HG03139 (cell line): ENCODE results near the gene RHBDD1.

Experiments
- ATAC-seq: cut with Tn5 transposase; IDR thresholded peaks from one replicate; pipeline ENCODE4 v1.9.1; 2021; ENCODE audit not compliant: unreplicated experiment

RHBDD1 gene

DNA sequence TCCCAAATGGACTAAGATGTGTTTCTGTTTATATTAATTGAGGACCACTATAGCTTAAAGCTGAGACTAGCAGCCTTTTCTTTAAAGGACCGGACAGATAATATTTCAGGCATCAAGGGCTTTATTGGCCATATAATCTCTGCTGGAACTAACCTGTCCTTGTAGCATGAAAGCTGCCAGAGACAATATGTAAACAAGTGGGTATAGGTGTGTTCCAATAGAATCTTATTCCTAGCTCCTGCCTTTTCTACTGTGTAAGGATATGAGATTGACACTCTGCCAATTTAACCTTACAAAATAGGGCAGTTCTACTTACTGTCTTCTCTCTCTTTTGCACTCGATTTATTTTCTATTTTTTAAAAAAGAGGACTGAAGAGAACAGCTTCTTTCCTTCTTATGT is 74.0 kb downstream of the RHBDD1 start:
- no peak for ATAC-seq

- no peak for ATAC-seq
These were observed 74.5 kb downstream of the RHBDD1 start for GRCh38 chr2:226910384-226910783.

GRCh38 chr2:226911932-226912331 is 76.1 kb downstream of the RHBDD1 start:
- ATAC-seq: no peak

- ATAC-seq: no peak
These were observed 77.8 kb downstream of the RHBDD1 start for GRCh38 chr2:226913641-226914040.

GRCh38 chr2:226915846-226916360 is 80.0 kb downstream of the RHBDD1 start:
- no peak for ATAC-seq

GRCh38 chr2:226916669-226917068 is 80.8 kb downstream of the RHBDD1 start:
- peak; percentile 84 for ATAC-seq

DNA sequence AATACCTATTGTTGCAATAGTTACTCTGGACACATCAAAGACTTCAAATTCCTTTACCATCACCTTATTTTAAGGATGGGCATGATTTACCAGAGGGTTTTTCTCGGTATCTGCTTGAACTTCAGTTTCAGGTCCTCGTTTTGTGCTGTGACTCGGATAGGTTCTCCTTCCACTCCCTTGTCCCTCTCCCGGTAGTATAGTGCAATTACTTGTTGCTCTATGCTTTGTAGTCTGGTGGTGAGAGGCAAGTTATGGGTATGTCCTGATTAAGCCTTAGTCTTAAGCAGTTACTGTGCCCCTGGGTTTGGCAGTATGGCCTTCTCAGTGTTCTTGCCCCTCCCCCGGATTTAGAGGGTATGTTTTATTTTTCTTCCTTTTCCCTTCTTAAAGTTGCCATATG is 96.6 kb downstream of the RHBDD1 start:
- peak; percentile 98 for ATAC-seq

- ATAC-seq: no peak
These were observed 98.8 kb downstream of the RHBDD1 start for GRCh38 chr2:226934546-226935201.

DNA sequence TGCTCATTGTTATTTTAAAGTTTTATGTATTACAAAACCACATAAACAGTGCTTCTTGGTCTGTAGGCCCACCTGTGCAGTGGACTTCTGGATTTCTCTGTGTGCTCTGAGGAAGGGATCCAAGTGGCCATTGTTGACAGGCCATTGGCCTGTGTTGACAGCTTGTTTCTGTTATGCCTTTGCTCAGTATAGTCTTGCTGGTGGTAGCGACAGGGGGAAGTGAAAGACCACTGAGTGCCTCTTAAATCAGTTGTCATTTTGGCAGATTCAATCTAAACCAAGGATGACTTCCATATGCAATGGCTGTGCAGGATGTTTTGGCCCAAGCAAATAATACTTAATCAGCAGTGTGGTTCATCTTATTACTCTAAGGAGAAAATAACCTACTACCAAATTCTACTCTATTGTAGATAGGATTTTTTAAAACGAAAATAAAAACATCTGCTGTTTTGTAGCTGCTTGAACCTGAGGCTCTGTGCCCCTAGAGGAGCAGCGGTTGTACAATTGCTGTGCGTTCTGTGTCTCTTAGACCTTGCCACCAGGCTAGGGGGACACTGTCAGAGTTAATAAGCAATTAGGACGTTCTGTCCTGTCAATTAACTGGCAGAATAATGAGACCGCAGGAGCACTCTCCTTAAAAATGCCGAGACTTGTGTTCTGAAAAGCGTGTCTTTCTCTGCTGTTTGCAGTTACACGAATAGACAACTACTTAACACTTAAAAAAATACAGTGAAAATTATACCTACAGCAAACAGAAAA is 108.2 kb downstream of the RHBDD1 start:
- ATAC-seq: peak; percentile 77

DNA sequence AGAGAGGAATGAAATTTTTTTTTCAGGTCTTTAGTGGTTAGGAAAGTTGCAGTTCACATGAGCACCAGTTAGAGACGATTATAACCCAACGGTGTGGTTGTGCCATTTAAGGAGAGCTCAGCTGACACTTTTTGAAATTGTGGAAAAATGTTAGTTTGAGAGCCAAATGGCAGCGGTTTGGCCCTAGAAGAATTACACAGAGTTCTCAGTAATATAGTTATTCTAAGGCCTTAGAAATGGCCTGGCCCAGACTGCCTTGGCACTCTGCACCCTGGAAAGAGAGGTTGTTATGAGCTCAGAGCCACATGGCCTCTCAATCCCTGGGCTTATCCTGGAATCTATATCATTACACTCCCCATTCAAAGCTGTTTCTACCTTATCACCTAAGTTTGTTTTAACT is 117.4 kb downstream of the RHBDD1 start:
- ATAC-seq: no peak

GRCh38 chr2:226953826-226954225 is 118.0 kb downstream of the RHBDD1 start:
- no peak for ATAC-seq

GRCh38 chr2:226956659-226957058 is 120.8 kb downstream of the RHBDD1 start:
- ATAC-seq: no peak

DNA sequence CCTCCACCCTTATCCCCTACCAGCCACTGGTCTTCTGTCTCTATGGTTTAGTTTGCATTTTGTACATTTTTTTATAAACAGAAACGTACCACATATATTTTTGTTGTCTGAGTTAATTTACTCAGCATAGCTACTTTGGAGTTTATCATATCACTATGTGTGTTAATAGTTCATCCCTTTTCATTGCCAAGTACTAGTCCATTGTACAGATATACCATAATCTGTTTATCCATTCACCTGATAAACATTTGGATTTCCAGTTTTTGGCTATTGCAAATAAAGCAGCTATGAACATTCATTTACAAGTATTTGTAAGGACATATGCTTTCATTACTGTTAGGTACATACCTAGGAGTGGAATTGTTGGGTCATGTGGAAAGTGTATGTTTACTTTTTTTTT is 123.6 kb downstream of the RHBDD1 start:
- ATAC-seq: no peak

DNA sequence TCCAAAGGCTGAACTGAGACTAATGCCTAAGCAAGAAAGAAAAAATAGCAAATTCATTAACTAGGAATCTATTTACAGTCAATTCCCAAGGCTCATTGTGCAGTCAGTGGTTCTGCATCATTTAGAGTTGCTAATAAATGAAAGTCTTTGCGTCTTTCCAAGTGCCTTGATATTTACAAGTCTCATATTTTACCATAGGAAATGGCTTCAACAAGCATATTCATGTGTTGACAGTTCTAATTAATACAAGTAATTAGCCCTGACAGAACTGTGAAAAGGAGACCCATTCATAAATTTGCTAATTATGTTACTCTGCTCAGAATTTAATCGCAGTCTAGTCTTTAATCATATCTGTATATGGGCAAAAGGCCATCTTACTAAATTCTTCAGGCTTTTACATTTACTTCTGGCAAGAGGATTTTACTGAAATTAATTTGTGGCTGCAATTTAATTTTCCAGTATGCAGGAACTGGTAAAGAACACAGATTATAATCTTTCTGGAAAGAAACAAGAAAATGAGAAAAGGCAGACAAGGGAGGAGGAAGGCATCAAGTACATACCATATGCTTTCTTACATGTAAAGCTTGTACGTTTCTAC is 126.4 kb downstream of the RHBDD1 start:
- ATAC-seq: no peak

GRCh38 chr2:226963528-226963927 is 127.7 kb downstream of the RHBDD1 start:
- ATAC-seq: no peak

DNA sequence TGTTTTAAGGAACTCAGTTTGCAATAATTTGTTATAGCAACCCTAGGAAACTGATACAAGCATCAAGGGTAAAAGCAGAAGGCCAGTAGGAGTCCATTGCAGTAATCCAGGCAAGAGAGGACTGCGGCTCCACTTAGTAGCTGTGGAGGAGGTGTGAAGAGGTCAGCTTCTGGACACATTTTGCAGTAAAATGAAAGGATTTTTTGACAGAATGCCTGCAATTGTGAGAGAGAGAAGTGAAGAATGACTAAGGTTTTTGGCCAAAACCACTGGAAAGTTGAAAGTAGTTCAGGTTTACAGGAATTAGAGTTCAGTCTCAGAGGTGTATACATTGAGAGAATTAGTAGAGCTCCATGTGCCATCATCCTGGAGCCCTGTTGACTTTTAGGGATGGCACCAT is 129.5 kb downstream of the RHBDD1 start:
- no peak for ATAC-seq

DNA sequence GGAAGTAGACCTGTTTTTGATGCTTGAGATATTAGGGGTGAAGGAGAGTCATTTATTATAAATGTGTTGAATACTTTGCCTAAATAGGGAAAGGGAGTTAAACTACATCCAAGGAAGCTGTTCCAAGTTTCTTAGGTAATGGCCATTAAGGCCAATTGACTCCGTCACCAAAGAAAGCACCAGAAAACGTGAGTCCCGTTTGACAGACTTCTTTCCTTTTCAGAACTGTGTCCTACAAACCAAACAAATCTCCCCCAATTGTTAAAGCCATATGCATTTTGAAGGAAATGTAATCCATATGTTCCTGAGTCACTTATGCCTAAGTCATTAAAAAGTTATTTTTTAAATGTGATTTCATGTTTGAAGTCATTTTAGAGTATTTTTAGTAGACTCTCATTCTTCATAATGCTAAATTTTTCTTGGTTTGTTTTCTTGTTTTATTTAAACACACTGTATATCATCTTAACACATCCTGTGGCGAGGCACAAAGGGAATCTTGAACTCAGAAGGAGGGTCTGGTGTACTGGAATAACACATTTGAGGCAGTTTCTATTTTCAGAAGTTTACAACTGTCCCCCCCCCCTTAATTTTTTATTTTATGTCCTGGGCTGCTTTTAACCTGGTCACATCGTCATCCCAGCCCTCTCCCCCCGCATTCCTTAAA is 133.7 kb downstream of the RHBDD1 start:
- ATAC-seq: no peak

GRCh38 chr2:226970362-226970761 is 134.5 kb downstream of the RHBDD1 start:
- ATAC-seq: peak; percentile 53

DNA sequence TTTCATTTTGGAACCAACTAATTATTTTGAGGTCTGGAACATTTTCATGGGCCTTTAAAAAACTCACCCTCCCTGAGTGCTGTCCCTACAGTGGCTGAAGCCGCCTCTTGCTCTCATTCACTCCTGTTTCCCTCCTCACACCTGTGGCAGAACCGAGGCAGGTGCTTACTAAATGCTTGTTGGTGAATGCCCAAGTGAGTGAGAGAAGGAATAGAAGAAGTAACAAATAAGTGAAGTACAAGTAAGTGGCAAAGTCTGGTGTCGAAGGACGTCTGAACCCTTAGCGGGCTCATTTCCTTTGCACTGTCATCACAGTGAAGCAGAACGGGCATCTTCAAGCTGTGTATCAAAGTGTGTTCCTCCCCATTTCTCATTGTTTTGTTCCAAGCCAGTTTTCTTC is 135.2 kb downstream of the RHBDD1 start:
- peak; percentile 47 for ATAC-seq

GRCh38 chr2:226971770-226972169 is 135.9 kb downstream of the RHBDD1 start:
- ATAC-seq: no peak

DNA sequence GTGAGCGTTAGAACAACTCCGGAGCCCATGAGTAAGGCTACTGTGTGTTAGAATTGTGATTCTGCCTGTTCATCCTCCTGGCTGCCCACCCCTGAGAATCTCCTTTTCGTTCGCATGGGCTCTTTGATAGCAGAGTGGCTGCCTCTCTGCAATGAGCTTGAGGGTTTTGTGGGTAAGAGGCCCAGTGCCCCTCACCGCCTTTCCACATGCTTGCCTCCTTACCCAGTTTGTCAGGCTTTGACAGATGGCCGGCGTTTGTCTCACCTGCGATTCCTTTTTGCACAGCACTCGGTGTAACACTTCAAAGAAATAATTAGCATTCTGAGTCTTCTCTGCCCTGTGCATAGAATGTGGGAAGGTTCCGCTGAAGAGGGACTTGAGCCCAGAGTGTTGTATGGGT is 138.0 kb downstream of the RHBDD1 start:
- ATAC-seq: no peak
